Measurements from ENCODE around the gene SPATA2L. TPM values are rescaled to one million over a fixed set of nuclear protein-coding genes. Genes with fewer than 3 reads are reported as not detected.
A peak's percentile ranks its signal among the peaks of the same experiment; 100 is the strongest.

SPATA2L gene
- total and polyA plus RNA-seq, 2 of the 13 experiments (the other 11 are each of a cell fraction or from before 2014, with no cell fraction given): 9.1 to 20.7 TPM

- TF ChIP-seq SNAPC5 (CRISPR knock-in tag; IDR thresholded peaks at IDR 0.05; ENCODE audit: borderline replicate concordance): no peak
- TF ChIP-seq ZNF101 (CRISPR knock-in tag; IDR thresholded peaks at IDR 0.05; ENCODE audit: borderline replicate concordance, low read depth): no peak
- peak; percentile 53 for TF ChIP-seq NFYC (CRISPR knock-in tag; IDR thresholded peaks at IDR 0.05)
- TF ChIP-seq POGZ (CRISPR knock-in tag; IDR thresholded peaks at IDR 0.05): 0 out of 2 replicates have a peak, but pooled peaks have one; percentile 8
- peak; percentile 94 for TF ChIP-seq BHLHE40 (IDR thresholded peaks at IDR 0.05; ENCODE audit: low read length)
- no peak; the same call in none of the 2 replicates for TF ChIP-seq HOXA5 (CRISPR knock-in tag; IDR thresholded peaks at IDR 0.05)
- peak; percentile 83; the same call in 1 of the 2 replicates for TF ChIP-seq ZNF34 (CRISPR knock-in tag; IDR thresholded peaks at IDR 0.05; ENCODE audit: borderline replicate concordance)
- TF ChIP-seq SKIL (CRISPR knock-in tag; IDR thresholded peaks at IDR 0.05; ENCODE audit: borderline replicate concordance): no peak; the same call in 1 of the 2 replicates
- TF ChIP-seq PAF1 (CRISPR knock-in tag; IDR thresholded peaks at IDR 0.05): no peak
- no peak for TF ChIP-seq CBX2 (IDR thresholded peaks at IDR 0.05; ENCODE audit: low read depth, low read length)
- no peak; the same call in 1 of the 2 replicates for TF ChIP-seq CBX2 (CRISPR knock-in tag; IDR thresholded peaks at IDR 0.05; ENCODE audit: low read depth)
- TF ChIP-seq SRSF1 (optimal IDR thresholded peaks at IDR 0.05; ENCODE audit: low read depth, low read length): no peak
- no peak for TF ChIP-seq SMARCE1 (IDR thresholded peaks at IDR 0.05; ENCODE audit: borderline replicate concordance)
- no peak for TF ChIP-seq CENPBD1 (CRISPR knock-in tag; IDR thresholded peaks at IDR 0.05; ENCODE audit: borderline replicate concordance, low read depth)
- peak; percentile 59; the same call in 1 of the 2 replicates for TF ChIP-seq ZBTB43 (CRISPR knock-in tag; conservative IDR thresholded peaks at IDR 0.05)
- TF ChIP-seq ZBTB49 (CRISPR knock-in tag; IDR thresholded peaks at IDR 0.05; ENCODE audit: borderline replicate concordance): 0 out of 2 replicates have a peak, but pooled peaks have one; percentile 29
- TF ChIP-seq ZNF468 (CRISPR knock-in tag; IDR thresholded peaks at IDR 0.05): no peak
- no peak for TF ChIP-seq ZNF564 (CRISPR knock-in tag; IDR thresholded peaks at IDR 0.05)
- no peak for TF ChIP-seq SNRNP70 (IDR thresholded peaks at IDR 0.05; ENCODE audit: low read depth, low read length)
- no peak for TF ChIP-seq ZNF503 (CRISPR knock-in tag; IDR thresholded peaks at IDR 0.05)
- no peak for TF ChIP-seq HOXA7 (CRISPR knock-in tag; IDR thresholded peaks at IDR 0.05)
- peak; percentile 90 for TF ChIP-seq KDM3A (CRISPR knock-in tag; IDR thresholded peaks at IDR 0.05; ENCODE audit: low read depth)
- TF ChIP-seq ZNF274 (CRISPR knock-in tag; IDR thresholded peaks at IDR 0.05): no peak
Measured at GRCh38 chr16:89700100-89700648, 1.3 kb downstream of the SPATA2L start (continued).
